Mesendoderm (in vitro differentiated cells): ENCODE measurements around the gene GPATCH8.
A peak's percentile ranks its signal among the peaks of the same experiment; 100 is the strongest.

Source experiments
- DNase-seq: peaks from one replicate; pipeline ENCODE4 v3.0.0; 2013
- H2AK5ac ChIP-seq: 2 replicates; pipeline ENCODE4 v1.6.1; 2013; ENCODE audit warnings: low read length, inconsistent platforms
- H2BK120ac ChIP-seq: 2 replicates; pipeline ENCODE4 v1.6.1; 2013; ENCODE audit warnings: low read depth, mild to moderate bottlenecking, low read length, moderate library complexity, mixed read lengths
- H2BK15ac ChIP-seq: replicated peaks from 2 replicates; pipeline ENCODE4 v1.6.1; 2013; ENCODE audit warnings: low read depth, mild to moderate bottlenecking, moderate library complexity
- H2BK5ac ChIP-seq: 2 replicates; pipeline ENCODE4 v1.6.1; 2013; ENCODE audit warnings: low read length, inconsistent platforms
- H3K18ac ChIP-seq: 2 replicates; pipeline ENCODE4 v1.6.1; 2013; ENCODE audit warnings: mild to moderate bottlenecking, low read length, mixed read lengths
- H3K23ac ChIP-seq: one replicate; pipeline ENCODE4 v1.6.1; 2013; ENCODE audit warnings: low read length
- H3K27ac ChIP-seq: 2 replicates; pipeline ENCODE4 v1.5.1; 2013; ENCODE audit warnings: low read depth, mild to moderate bottlenecking, inconsistent platforms, low read length, moderate library complexity
- H3K27me3 ChIP-seq: 2 replicates; pipeline ENCODE4 v1.6.1; 2013; ENCODE audit warnings: low read length, control low read depth, mild to moderate bottlenecking, inconsistent platforms; ENCODE audit not compliant: insufficient read depth, poor library complexity
- H3K36me3 ChIP-seq: 2 replicates; pipeline ENCODE4 v1.6.1; 2013; ENCODE audit warnings: low read length, inconsistent platforms; ENCODE audit not compliant: control insufficient read depth, insufficient read depth
- H3K4ac ChIP-seq: one replicate; pipeline ENCODE4 v1.6.1; 2013; ENCODE audit warnings: low read depth, mild to moderate bottlenecking, low read length, moderate library complexity
- H3K4me1 ChIP-seq: 2 replicates; pipeline ENCODE4 v1.6.1; 2013; ENCODE audit warnings: low read depth, low read length, inconsistent platforms; ENCODE audit not compliant: control insufficient read depth
- H3K4me2 ChIP-seq: 2 replicates; pipeline ENCODE4 v1.6.1; 2013; ENCODE audit warnings: low read length
- H3K4me3 ChIP-seq: 2 replicates; pipeline ENCODE4 v1.5.1; 2013; ENCODE audit warnings: mild to moderate bottlenecking, low read length
- H3K56ac ChIP-seq: one replicate; pipeline ENCODE4 v1.6.1; 2013; ENCODE audit warnings: low read length
- H3K79me1 ChIP-seq: 2 replicates; pipeline ENCODE4 v1.6.1; 2013; ENCODE audit warnings: low read length, inconsistent platforms
- H3K79me2 ChIP-seq: 2 replicates; pipeline ENCODE4 v1.6.1; 2013; ENCODE audit warnings: mild to moderate bottlenecking, low read length; ENCODE audit not compliant: control insufficient read depth, insufficient read depth
- H3K9ac ChIP-seq: 2 replicates; pipeline ENCODE4 v1.6.1; 2013; ENCODE audit warnings: low read length, inconsistent platforms
- H4K5ac ChIP-seq: one replicate; pipeline ENCODE4 v1.6.1; 2013; ENCODE audit warnings: low read length
- H4K8ac ChIP-seq: one replicate; pipeline ENCODE4 v1.6.1; 2013; ENCODE audit warnings: low read depth, mild to moderate bottlenecking, control low read depth, low read length, moderate library complexity
- WGBS: extraction: QIAGEN DNeasy Blood & Tissue Kit; methylation state at CpG from one replicate; pipeline ENCODE4 v1.1.7; 2013; ENCODE audit warnings: low lambda C conversion rate, missing lambda C conversion rate; ENCODE audit not compliant: insufficient coverage; ENCODE audit errors: extremely low coverage; 5-methylcytosine and 5-hydroxymethylcytosine counted together

The GPATCH8 gene

DNA sequence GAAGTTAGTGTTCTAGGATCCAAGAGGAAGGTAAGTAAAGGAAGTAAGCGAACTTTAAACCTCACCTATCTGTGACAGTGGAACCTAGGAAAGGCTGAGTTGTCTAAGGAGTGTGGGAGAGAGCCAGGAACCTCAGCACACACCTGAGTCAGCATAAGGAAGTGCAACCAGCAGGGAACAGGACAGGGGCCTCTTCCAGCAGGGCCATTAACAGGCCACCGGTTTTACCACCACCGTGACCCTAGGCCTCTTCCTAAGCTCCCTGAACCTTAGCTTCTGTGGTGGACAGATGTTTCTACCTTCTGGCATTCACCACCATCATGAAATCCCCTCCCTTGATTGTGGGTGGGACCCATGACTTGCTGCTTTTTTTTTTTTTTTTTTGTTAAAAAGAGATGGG, 26.7 kb upstream of the GPATCH8 start:
- no peak overlapping the region for H3K27ac ChIP-seq
- DNase-seq: peak; percentile 34
- no peaks in the 10 kb centered on the region for H3K79me2 ChIP-seq
- no peaks in the 10 kb centered on the region for H3K36me3 ChIP-seq
- H2BK15ac ChIP-seq: no peak overlapping the region
- no peaks in the 10 kb centered on the region for H3K4me1 ChIP-seq
- no peak overlapping the region for H2BK120ac ChIP-seq
- H4K8ac ChIP-seq: no peak overlapping the region
- no CpG with 5 or more reads among the region's 3 CpGs for WGBS
- no peak overlapping the region for H3K56ac ChIP-seq
- H3K23ac ChIP-seq: no peak overlapping the region
- H3K79me1 ChIP-seq: no peaks in the 10 kb centered on the region
- no peak overlapping the region for H3K18ac ChIP-seq
- no peak overlapping the region for H3K4ac ChIP-seq
- H4K5ac ChIP-seq: no peak overlapping the region
- H3K27me3 ChIP-seq: no peaks in the 10 kb centered on the region
- no peak overlapping the region for H3K4me3 ChIP-seq
- H3K4me2 ChIP-seq: no peak overlapping the region
- no peak overlapping the region for H2AK5ac ChIP-seq
- H3K9ac ChIP-seq: no peak overlapping the region
- no peak overlapping the region for H2BK5ac ChIP-seq

DNA sequence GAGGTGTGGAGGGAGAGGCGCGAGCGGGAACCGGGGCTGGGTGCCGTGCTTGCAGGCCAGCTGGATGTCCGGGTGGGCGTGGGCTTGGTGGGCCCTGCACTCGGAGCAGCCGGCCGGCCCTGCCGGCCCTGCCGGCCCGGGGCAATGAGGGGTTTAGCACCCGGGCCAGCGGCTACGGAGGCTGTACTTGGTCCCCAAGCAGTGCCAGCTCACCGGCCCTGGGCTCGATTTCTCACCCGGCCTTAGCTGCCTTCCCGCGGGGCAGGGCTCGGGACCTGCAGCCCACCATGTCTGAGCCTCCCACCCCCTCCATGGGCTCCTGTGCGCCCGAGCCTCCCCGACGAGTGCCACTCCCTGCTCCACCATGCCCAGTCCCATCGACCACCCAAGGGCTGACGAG, 24.7 kb upstream of the GPATCH8 start:
- Histone ChIP-seq H3K23ac (no peak overlapping the region), H3K56ac (no peak overlapping the region), H2BK15ac (no peak overlapping the region), H3K4ac (no peak overlapping the region), H3K79me1 (no peaks in the 10 kb centered on the region), H3K27me3 (no peaks in the 10 kb centered on the region), H2BK5ac (no peak overlapping the region), H3K9ac (no peak overlapping the region), H4K8ac (no peak overlapping the region), H4K5ac (no peak overlapping the region), H3K4me2 (no peak overlapping the region), H2BK120ac (no peak overlapping the region), H2AK5ac (no peak overlapping the region), H3K4me3 (no peak overlapping the region), H3K4me1 (no peaks in the 10 kb centered on the region), H3K36me3 (no peaks in the 10 kb centered on the region), H3K27ac (no peak overlapping the region), H3K79me2 (no peaks in the 10 kb centered on the region), H3K18ac (no peak overlapping the region)
- no CpG with 5 or more reads among the region's 28 CpGs for WGBS
- DNase-seq: no peak

DNA sequence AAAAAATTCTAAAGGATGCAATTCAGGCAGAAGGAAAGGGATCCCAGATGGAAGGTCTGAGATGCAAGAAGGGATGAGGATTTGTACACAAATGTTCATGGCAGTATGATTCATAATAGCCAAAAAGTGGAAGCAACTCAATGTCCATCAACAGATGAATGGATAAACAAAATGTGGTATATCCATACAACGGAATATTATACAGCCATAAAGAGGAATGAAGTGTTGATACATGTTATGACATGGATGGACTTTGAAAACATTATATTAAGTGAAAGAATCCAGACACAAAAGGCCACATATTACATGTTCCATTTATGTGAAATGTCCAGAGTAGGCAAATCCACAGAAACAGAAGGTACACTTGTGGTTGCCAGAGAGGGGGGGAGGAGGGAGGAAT, 23.9 kb upstream of the GPATCH8 start:
- Histone ChIP-seq H3K56ac (no peak overlapping the region), H3K36me3 (no peaks in the 10 kb centered on the region)

DNA sequence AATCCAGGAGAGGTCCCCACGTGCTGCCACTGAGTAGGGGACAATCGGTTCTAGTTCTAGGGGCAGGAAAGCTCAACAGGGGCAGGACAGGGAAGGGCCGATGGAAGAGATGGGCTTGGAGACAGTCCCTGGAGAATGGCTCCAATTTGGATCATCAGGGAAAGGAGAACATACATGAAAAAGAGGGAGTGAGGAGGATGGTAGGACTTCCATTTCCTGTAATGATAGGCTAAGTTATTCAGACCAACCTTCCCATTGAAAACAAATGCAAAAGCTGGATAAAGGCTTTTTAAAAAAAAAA, 20.4 kb upstream of the GPATCH8 start:
- H3K4ac ChIP-seq: no peak overlapping the region
- H4K8ac ChIP-seq: no peak overlapping the region
- WGBS: no CpG with 5 or more reads among the region's 3 CpGs

More for the DNA sequence above, 23.9 kb upstream of the GPATCH8 start:
- WGBS: no CpG with 5 or more reads among the region's 1 CpG
- H3K23ac ChIP-seq: no peak overlapping the region
- H3K4me3 ChIP-seq: no peak overlapping the region
- no peak overlapping the region for H2BK15ac ChIP-seq
- no peak for DNase-seq
- H4K5ac ChIP-seq: no peak overlapping the region
- H2BK120ac ChIP-seq: no peak overlapping the region
- no peak overlapping the region for H2AK5ac ChIP-seq
- H4K8ac ChIP-seq: no peak overlapping the region
- H3K18ac ChIP-seq: no peak overlapping the region
- H3K79me1 ChIP-seq: no peaks in the 10 kb centered on the region
- H3K27me3 ChIP-seq: no peaks in the 10 kb centered on the region
- H3K27ac ChIP-seq: no peak overlapping the region
- H3K4me1 ChIP-seq: no peaks in the 10 kb centered on the region
- no peak overlapping the region for H3K4me2 ChIP-seq
- no peaks in the 10 kb centered on the region for H3K79me2 ChIP-seq
- H2BK5ac ChIP-seq: no peak overlapping the region
- no peak overlapping the region for H3K9ac ChIP-seq
- no peak overlapping the region for H3K4ac ChIP-seq

DNA sequence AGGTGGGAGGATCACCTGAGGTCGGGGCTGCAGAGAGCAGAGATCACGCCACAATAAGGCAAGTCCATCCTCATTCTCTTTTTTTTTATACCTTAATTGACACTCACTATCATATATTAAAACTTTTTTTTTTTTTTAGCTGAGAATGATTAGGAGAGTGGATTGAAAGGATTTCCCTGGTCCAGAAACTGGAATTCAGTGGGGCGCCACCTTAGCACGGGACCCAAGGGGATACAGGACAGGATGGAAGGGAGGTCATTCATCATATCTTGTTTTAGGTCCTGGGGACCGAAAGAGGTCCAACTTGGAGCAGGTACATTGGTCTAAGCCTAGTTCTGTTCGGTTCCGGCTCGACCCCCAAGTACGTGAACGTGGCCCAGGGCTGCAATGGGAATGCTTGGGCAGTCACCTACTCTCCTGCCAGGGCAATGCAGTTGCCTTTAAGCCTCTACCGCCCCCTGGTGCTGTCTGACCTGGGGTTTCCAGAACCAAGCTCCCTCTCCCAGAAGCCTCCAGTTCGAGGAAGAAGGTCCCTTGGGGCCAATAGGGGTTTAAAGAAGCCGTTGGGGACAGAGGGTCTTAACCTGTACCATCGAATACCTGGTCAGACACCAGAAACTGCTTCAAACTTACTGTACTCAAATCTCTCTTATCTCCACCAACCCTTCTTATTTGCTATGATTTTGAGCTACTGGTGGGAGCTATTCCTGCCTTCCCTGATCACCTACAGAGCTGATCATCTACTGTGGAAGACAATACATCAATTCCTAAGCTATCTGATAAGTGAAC, 19.9 kb upstream of the GPATCH8 start:
- no peak overlapping the region for H2BK5ac ChIP-seq
- no peak overlapping the region for H2BK120ac ChIP-seq
- no peak overlapping the region for H3K23ac ChIP-seq
- H3K56ac ChIP-seq: no peak overlapping the region
- WGBS: no CpG with 5 or more reads among the region's 14 CpGs
- H2AK5ac ChIP-seq: no peak overlapping the region
- H3K79me2 ChIP-seq: no peaks in the 10 kb centered on the region
- no peaks in the 10 kb centered on the region for H3K79me1 ChIP-seq
- H3K4me2 ChIP-seq: no peak overlapping the region
- peak; percentile 83 for DNase-seq
- no peak overlapping the region for H3K18ac ChIP-seq
- no peak overlapping the region for H4K5ac ChIP-seq
- H3K9ac ChIP-seq: no peak overlapping the region
- no peak overlapping the region for H3K27ac ChIP-seq
- no peak overlapping the region for H4K8ac ChIP-seq
- no peaks in the 10 kb centered on the region for H3K27me3 ChIP-seq
- H3K4ac ChIP-seq: no peak overlapping the region
- H2BK15ac ChIP-seq: no peak overlapping the region
- no peak overlapping the region for H3K4me3 ChIP-seq
- no peaks in the 10 kb centered on the region for H3K4me1 ChIP-seq
- no peaks in the 10 kb centered on the region for H3K36me3 ChIP-seq

More for the DNA sequence above, 20.4 kb upstream of the GPATCH8 start:
- no peak overlapping the region for H4K5ac ChIP-seq
- H3K79me1 ChIP-seq: no peaks in the 10 kb centered on the region
- no peak overlapping the region for H3K9ac ChIP-seq
- DNase-seq: no peak
- no peak overlapping the region for H2AK5ac ChIP-seq
- no peak overlapping the region for H2BK5ac ChIP-seq
- no peaks in the 10 kb centered on the region for H3K79me2 ChIP-seq
- H3K4me3 ChIP-seq: no peak overlapping the region
- H3K23ac ChIP-seq: no peak overlapping the region
- H3K18ac ChIP-seq: no peak overlapping the region
- no peak overlapping the region for H3K27ac ChIP-seq
- H3K36me3 ChIP-seq: no peaks in the 10 kb centered on the region
- H3K4me1 ChIP-seq: no peaks in the 10 kb centered on the region
- H3K4me2 ChIP-seq: no peak overlapping the region
- H3K56ac ChIP-seq: no peak overlapping the region
- H2BK120ac ChIP-seq: no peak overlapping the region
- no peak overlapping the region for H2BK15ac ChIP-seq
- H3K27me3 ChIP-seq: no peaks in the 10 kb centered on the region

DNA sequence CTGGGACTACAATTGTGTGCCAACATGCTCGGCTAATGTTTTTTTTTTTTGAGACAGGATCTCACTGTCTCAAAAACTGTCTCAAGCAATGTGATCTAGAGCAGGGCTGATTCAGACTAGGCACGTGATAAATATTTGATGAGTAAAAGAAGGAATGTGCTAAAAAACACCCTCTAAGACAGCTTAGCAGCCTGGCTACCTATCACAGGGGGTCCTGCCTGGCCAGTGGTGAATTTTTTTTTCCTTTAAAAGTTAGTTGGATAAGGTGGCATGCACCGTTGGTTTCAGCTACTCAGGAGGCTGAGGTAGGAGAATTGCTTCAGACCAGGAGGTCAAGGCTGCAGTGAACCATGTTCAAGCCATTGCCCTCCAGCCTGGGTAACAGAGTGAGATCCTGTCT, 14.8 kb upstream of the GPATCH8 start:
- no peaks in the 10 kb centered on the region for H3K79me1 ChIP-seq
- WGBS: no CpG with 5 or more reads among the region's 3 CpGs

More for the DNA sequence above, 14.8 kb upstream of the GPATCH8 start:
- Histone ChIP-seq H3K56ac (no peak overlapping the region), H3K23ac (no peak overlapping the region), H3K4me2 (no peak overlapping the region), H3K4me3 (no peak overlapping the region), H3K4ac (no peak overlapping the region), H4K8ac (no peak overlapping the region), H3K36me3 (no peaks in the 10 kb centered on the region), H2AK5ac (no peak overlapping the region), H3K18ac (no peak overlapping the region), H4K5ac (no peak overlapping the region), H3K27me3 (no peaks in the 10 kb centered on the region), H3K4me1 (no peaks in the 10 kb centered on the region), H2BK5ac (no peak overlapping the region), H3K79me2 (no peaks in the 10 kb centered on the region), H2BK120ac (no peak overlapping the region), H3K27ac (no peak overlapping the region), H3K9ac (no peak overlapping the region), H2BK15ac (no peak overlapping the region)
- DNase-seq: no peak
